Endothelial cell of umbilical vein (primary cell): ENCODE measurements around the gene RFX1. TPM values are rescaled to one million over a fixed set of nuclear protein-coding genes. Genes with fewer than 3 reads are reported as not detected.
"Not testable (repeated sequence)": the region's sequence is repeated elsewhere in the genome, so short reads cannot be mapped to it uniquely, and the experiment has no call there.

ENCODE experiments used
- BruUV-seq: library from RNA; stranded (reverse); fragments of 400-500 nt; replicated peaks from 2 replicates; lab custom pipeline; 2021; lab: Mats Ljungman, UMichigan
- CTCF ChIA-PET: fragments of 300-600, 350-600 bp; sonication (Branson Sonifier 250); formaldehyde crosslinking; loops from one replicate; lab custom pipeline; 2021; ENCODE audit warnings: antibody characterized with exemption, inconsistent platforms; lab: Charles Lee
- POLR2A ChIA-PET: fragments of 300-600, 350-600 bp; sonication (Branson Sonifier 250); formaldehyde crosslinking; loops from one replicate; lab custom pipeline; 2021; ENCODE audit warnings: antibody characterized with exemption, inconsistent platforms; lab: Charles Lee
- DNase-seq: peaks from one replicate; pipeline ENCODE4 v3.0.0-alpha.2; 2011; ENCODE audit warnings: low read depth, low spot score
- FAIRE-seq: peaks from 2 replicates; lab custom pipeline; 2011; peaks lifted over from hg19 to GRCh38; lab: Jason Lieb, UNC
- H2AFZ ChIP-seq: 2 replicates; pipeline ENCODE4 v1.6.0; 2012; ENCODE audit warnings: low read depth, low read length, control low read depth, inconsistent platforms
- H3K27ac ChIP-seq: 2 replicates; pipeline ENCODE4 v1.5.1; 2011; ENCODE audit warnings: low read depth, mild to moderate bottlenecking, control low read depth, low read length, moderate library complexity; ENCODE audit not compliant: insufficient read depth
- H3K27me3 ChIP-seq, 2 experiments: 2 replicates each; pipeline versions ENCODE4 v1.6.0 to v1.6.1; 2011; ENCODE audit warnings: low read length in 2 of 2, mixed read lengths in 1 of 2; ENCODE audit not compliant: control insufficient read depth in 2 of 2, insufficient read depth in 2 of 2
- H3K36me3 ChIP-seq, 2 experiments: 2 replicates in 1 of 2; 3 replicates in 1 of 2; pipeline ENCODE4 v1.5.1; 2011; ENCODE audit warnings: low read length in 2 of 2, mild to moderate bottlenecking in 1 of 2, moderate library complexity in 1 of 2; ENCODE audit not compliant: control insufficient read depth in 2 of 2, insufficient read depth in 2 of 2; ENCODE audit errors: extremely low read depth in 1 of 2
- H3K4me1 ChIP-seq: 3 replicates; pipeline ENCODE4 v1.5.1; 2011; ENCODE audit warnings: mild to moderate bottlenecking, low read length; ENCODE audit not compliant: control insufficient read depth, insufficient read depth; ENCODE audit errors: extremely low read depth
- H3K4me2 ChIP-seq: 2 replicates; pipeline ENCODE4 v1.6.1; 2011; ENCODE audit warnings: low read length, control low read depth, mixed read lengths; ENCODE audit not compliant: insufficient read depth
- H3K4me3 ChIP-seq, 3 experiments: fragments of 200-600 bp in 1 of 3; sonication (generic), shearing (Covaris generic) in 1 of 3; replicated peaks in 1 of 3; 2 replicates each; pipeline ENCODE4 v1.5.1; 2011 to 2016; ENCODE audit warnings: control low read depth in 3 of 3, low read length in 3 of 3, mild to moderate bottlenecking in 2 of 3, inconsistent platforms in 1 of 3, low read depth in 1 of 3, moderate library complexity in 1 of 3; ENCODE audit not compliant: insufficient read depth in 1 of 3
- H3K79me2 ChIP-seq: 2 replicates; pipeline ENCODE4 v1.6.0; 2012; ENCODE audit warnings: low read length, inconsistent platforms; ENCODE audit not compliant: control insufficient read depth, insufficient read depth
- H3K9ac ChIP-seq: replicated peaks from 2 replicates; pipeline ENCODE3; 2011; ENCODE audit warnings: low read length, control low read depth; ENCODE audit not compliant: insufficient read depth; ENCODE audit errors: extremely low read depth
- H3K9me1 ChIP-seq: replicated peaks from 3 replicates; pipeline ENCODE4 v1.6.0; 2011; ENCODE audit warnings: mild to moderate bottlenecking, low read length; ENCODE audit not compliant: control insufficient read depth, insufficient read depth; ENCODE audit errors: extremely low read depth
- H3K9me3 ChIP-seq: replicated peaks from 2 replicates; pipeline ENCODE4 v1.5.1; 2012; ENCODE audit warnings: low read length, inconsistent platforms; ENCODE audit not compliant: control insufficient read depth, insufficient read depth
- H4K20me1 ChIP-seq: replicated peaks from 2 replicates; pipeline ENCODE3; 2011; ENCODE audit warnings: mild to moderate bottlenecking, low read length; ENCODE audit not compliant: control insufficient read depth, insufficient read depth; ENCODE audit errors: extremely low read depth
- EZH2 ChIP-seq: IDR thresholded peaks from 2 replicates; pipeline ENCODE4 v1.6.1; 2012; ENCODE audit warnings: borderline replicate concordance, low read depth, mild to moderate bottlenecking, moderate library complexity, low read length, inconsistent platforms; ENCODE audit not compliant: severe bottlenecking
- FOS ChIP-seq: IDR thresholded peaks from 2 replicates; pipeline ENCODE4 v1.6.1; 2011; ENCODE audit warnings: mild to moderate bottlenecking, low read length, moderate library complexity, borderline replicate concordance; ENCODE audit not compliant: insufficient read depth
- GATA2 ChIP-seq: IDR thresholded peaks from 2 replicates; pipeline ENCODE4 v1.7.0; 2011; ENCODE audit warnings: low read depth, mild to moderate bottlenecking, moderate library complexity, mixed read lengths, low read length; ENCODE audit not compliant: insufficient read length, insufficient read depth
- JUN ChIP-seq: IDR thresholded peaks from 2 replicates; pipeline ENCODE4 v1.6.1; 2011; ENCODE audit warnings: borderline replicate concordance, low read depth; ENCODE audit not compliant: insufficient read length, insufficient read depth
- MYC ChIP-seq: IDR thresholded peaks from one replicate; pipeline ENCODE4 v1.6.1; 2011; ENCODE audit warnings: mild to moderate bottlenecking, low read depth, low read length
- POLR2A ChIP-seq: IDR thresholded peaks from 2 replicates; pipeline ENCODE4 v1.6.1; 2012; ENCODE audit warnings: low read depth, mild to moderate bottlenecking, control low read depth, low read length
- POLR2AphosphoS5 ChIP-seq: IDR thresholded peaks from 2 replicates; pipeline ENCODE4 v1.6.1; 2012; ENCODE audit warnings: low read depth, mild to moderate bottlenecking, control low read depth, low read length, moderate library complexity; ENCODE audit not compliant: insufficient read depth
- dilution Hi-C: fragments of 300-500 bp; cut with MboI; formaldehyde crosslinking; loops from one replicate; pipeline ENCODE4 v1.15.0; 2019; ENCODE audit warnings: low sequenced_read_pairs; ENCODE audit not compliant: extremely low pct_ligation_motif_present
- intact Hi-C: fragments of 100-400 bp; cut with micrococcal nuclease; formaldehyde crosslinking; loops from one replicate; pipeline ENCODE4 v1.10.0; 2022
- polyA plus RNA-seq, 4 experiments: library from polyadenylated mRNA; depleted of rRNA in 3 of 4; stranded (reverse) in 3 of 4; unstranded in 1 of 4; fragments of >200 nt; gene quantifications; 2 replicates each; pipeline versions ENCODE4 v1.2.1 to v1.2.3, GENCODE V29; 2011 to 2012; ENCODE audit warnings: missing spikeins in 1 of 4
- total RNA-seq: library from RNA; stranded (reverse); gene quantifications from 2 replicates; pipeline ENCODE4 v1.2.3, GENCODE V29; 2021
- TF ChIP-seq, protein P1 (sequence below), 2 donors: IDR thresholded peaks; 1 replicate in 1 of 2; 2 replicates in 1 of 2; pipeline ENCODE4 v1.5.1; 2011; ENCODE audit warnings: low read length in 2 of 2, mild to moderate bottlenecking in 2 of 2, moderate library complexity in 2 of 2, control low read depth in 1 of 2, inconsistent platforms in 1 of 2, low read depth in 1 of 2; ENCODE audit not compliant: insufficient read depth in 1 of 2; ENCODE audit errors: extremely low read depth in 1 of 2
- TF ChIP-seq, protein P2 (sequence below): IDR thresholded peaks from 2 replicates; pipeline ENCODE4 v1.6.1; 2011; ENCODE audit not compliant: insufficient read depth, insufficient read length

RFX1 gene
- total and polyA plus RNA-seq, 2 donors (not counting 3 experiments of a cell fraction or from before 2014, with no cell fraction given) = 2.3 to 14.7 TPM

DNA sequence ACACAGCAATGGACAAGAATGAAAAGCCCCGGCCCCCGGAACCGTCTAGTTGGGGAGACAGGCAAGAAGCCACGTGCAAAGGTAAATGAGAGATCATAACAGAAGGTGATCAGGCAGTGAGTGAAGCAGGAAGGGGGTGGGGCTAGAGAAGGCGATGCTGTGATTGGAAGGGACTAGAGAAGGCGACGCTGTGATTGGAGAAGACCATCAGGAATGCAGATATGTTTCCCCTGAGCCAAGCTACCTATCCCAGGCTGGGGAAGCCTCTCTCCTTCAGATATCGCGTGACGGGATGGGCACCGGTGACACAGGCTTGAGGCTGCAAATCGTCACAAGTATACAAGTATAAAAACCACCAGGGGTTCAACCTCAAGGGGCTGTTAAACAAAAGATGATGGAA lies 32.0 kb downstream of the RFX1 start:
- Histone ChIP-seq H3K9me3 (no peaks in the 10 kb centered on the region), H3K4me1 (peaks cover 2% of the 10 kb centered on the region)

DNA sequence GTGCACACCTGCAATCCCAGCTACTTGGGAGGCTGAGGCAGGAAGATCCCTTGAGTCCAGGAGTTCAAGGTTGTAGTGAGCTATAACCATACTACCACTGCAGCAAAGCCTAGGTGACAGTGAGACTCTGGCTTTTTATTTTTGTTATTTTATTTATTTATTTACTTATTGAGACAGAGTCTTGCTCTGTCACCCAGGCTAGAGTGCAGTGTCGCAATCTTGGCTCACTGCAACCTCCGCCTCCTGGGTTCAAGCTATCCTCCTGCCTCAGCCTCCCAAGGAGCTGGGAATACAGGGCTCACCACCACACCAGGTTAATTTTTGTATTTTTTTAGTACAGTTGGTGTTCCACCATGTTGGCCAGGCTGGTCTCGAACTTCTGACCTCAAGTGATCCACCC lies 32.6 kb downstream of the RFX1 start:
- H3K4me1 ChIP-seq, BruUV-seq, FAIRE-seq, H3K9me3 ChIP-seq, DNase-seq, H3K36me3 ChIP-seq, dilution Hi-C loops, H3K4me2 ChIP-seq, intact Hi-C loops, H3K79me2 ChIP-seq, H3K9ac ChIP-seq, POLR2A ChIA-PET, H4K20me1 ChIP-seq, H2AFZ ChIP-seq, H3K27me3 ChIP-seq, H3K27ac ChIP-seq, H3K4me3 ChIP-seq, H3K9me1 ChIP-seq: not testable (repeated sequence)
- CTCF ChIA-PET = interaction anchor here (1.2 kb wide), 1 partner anchor 99 kb away, joined by 3 read pairs; the partner anchor contains the start of gene MISP3

More for the DNA sequence above, 32.0 kb downstream of the RFX1 start:
- Histone ChIP-seq H3K4me2 (no peak overlapping the region), H2AFZ (no peak overlapping the region), H4K20me1 (no peaks in the 10 kb centered on the region), H3K27me3 (no peaks in the 10 kb centered on the region), H3K4me3 (no peak overlapping the region), H3K9me1 (no peaks in the 10 kb centered on the region), H3K79me2 (no peaks in the 10 kb centered on the region), H3K27ac (no peak overlapping the region), H3K36me3 (peaks cover 0 to 7% of the 10 kb centered on the region in 2 experiments), H3K9ac (no peak overlapping the region)
- no TSS peak for BruUV-seq
- FAIRE-seq = no peak
- CTCF ChIA-PET = interaction anchor here (1.0 to 1.2 kb wide), 2 partner anchors 58 to 99 kb away, joined by 3 read pairs; partner anchors contain the start of genes IL27RA and MISP3
- TF ChIP-seq JUN (no peak), MYC (no peak), FOS (no peak), GATA2 (no peak), EZH2 (no peak), POLR2AphosphoS5 (no peak), POLR2A (no peak)
- TF ChIP-seq, protein P1, sequence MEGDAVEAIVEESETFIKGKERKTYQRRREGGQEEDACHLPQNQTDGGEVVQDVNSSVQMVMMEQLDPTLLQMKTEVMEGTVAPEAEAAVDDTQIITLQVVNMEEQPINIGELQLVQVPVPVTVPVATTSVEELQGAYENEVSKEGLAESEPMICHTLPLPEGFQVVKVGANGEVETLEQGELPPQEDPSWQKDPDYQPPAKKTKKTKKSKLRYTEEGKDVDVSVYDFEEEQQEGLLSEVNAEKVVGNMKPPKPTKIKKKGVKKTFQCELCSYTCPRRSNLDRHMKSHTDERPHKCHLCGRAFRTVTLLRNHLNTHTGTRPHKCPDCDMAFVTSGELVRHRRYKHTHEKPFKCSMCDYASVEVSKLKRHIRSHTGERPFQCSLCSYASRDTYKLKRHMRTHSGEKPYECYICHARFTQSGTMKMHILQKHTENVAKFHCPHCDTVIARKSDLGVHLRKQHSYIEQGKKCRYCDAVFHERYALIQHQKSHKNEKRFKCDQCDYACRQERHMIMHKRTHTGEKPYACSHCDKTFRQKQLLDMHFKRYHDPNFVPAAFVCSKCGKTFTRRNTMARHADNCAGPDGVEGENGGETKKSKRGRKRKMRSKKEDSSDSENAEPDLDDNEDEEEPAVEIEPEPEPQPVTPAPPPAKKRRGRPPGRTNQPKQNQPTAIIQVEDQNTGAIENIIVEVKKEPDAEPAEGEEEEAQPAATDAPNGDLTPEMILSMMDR (IDR thresholded peaks at IDR 0.05; ENCODE audit: extremely low read depth in 1 of 2, insufficient read depth in 1 of 2, low read depth in 1 of 2, low read length in 2 of 2) = no peak
- TF ChIP-seq, protein P2, sequence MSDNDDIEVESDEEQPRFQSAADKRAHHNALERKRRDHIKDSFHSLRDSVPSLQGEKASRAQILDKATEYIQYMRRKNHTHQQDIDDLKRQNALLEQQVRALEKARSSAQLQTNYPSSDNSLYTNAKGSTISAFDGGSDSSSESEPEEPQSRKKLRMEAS = no peak
- no peak for DNase-seq
- intact Hi-C loops (no loop called here), dilution Hi-C loops (no loop called here)
- POLR2A ChIA-PET = no interaction called here
